HG03565 (cell line): ENCODE data around the gene LIPC.

ENCODE experiments used
- ATAC-seq: cut with Tn5 transposase; IDR thresholded peaks from one replicate; pipeline ENCODE4 v1.9.1; 2021; ENCODE audit warnings: mild to moderate bottlenecking, moderate library complexity; ENCODE audit not compliant: unreplicated experiment

The LIPC gene

GRCh38 chr15:58549013-58549784, 117.4 kb downstream of the LIPC start:
- ATAC-seq, result no peak

GRCh38 chr15:58549785-58550074, 117.9 kb downstream of the LIPC start:
- no peak for ATAC-seq

GRCh38 chr15:58551084-58551763, 119.4 kb downstream of the LIPC start:
- no peak for ATAC-seq

GRCh38 chr15:58551764-58552504, 120.1 kb downstream of the LIPC start:
- ATAC-seq, result no peak

GRCh38 chr15:58552505-58553364, 120.9 kb downstream of the LIPC start:
- no peak for ATAC-seq

GRCh38 chr15:58553365-58553918, 121.7 kb downstream of the LIPC start:
- ATAC-seq, result no peak

GRCh38 chr15:58554758-58555157, 123.0 kb downstream of the LIPC start:
- ATAC-seq, result no peak

- no peak for ATAC-seq
These were observed 123.6 kb downstream of the LIPC start for GRCh38 chr15:58555162-58556027.

GRCh38 chr15:58556028-58556361, 124.2 kb downstream of the LIPC start:
- ATAC-seq, result no peak

- ATAC-seq, result no peak
These were observed 124.8 kb downstream of the LIPC start for GRCh38 chr15:58556541-58556940.

GRCh38 chr15:58558777-58559176, 127.0 kb downstream of the LIPC start:
- ATAC-seq, result no peak

GRCh38 chr15:58559904-58560588, 128.3 kb downstream of the LIPC start:
- no peak for ATAC-seq

GRCh38 chr15:58561321-58561720, 129.5 kb downstream of the LIPC start:
- ATAC-seq, result no peak

- no peak for ATAC-seq
These were observed 130.3 kb downstream of the LIPC start for GRCh38 chr15:58562135-58562534.

GRCh38 chr15:58564981-58565380, 133.2 kb downstream of the LIPC start:
- ATAC-seq, result no peak

GRCh38 chr15:58565619-58566018, 133.8 kb downstream of the LIPC start:
- no peak for ATAC-seq

GRCh38 chr15:58566029-58566428, 134.2 kb downstream of the LIPC start:
- no peak for ATAC-seq

- ATAC-seq, result no peak
These were observed 136.4 kb downstream of the LIPC start for GRCh38 chr15:58568157-58568571.

- no peak for ATAC-seq
These were observed 137.7 kb downstream of the LIPC start for GRCh38 chr15:58569455-58569854.
